Activated B cell treated with CpG ODN at 0.5 μM for 24 hours (primary cell): ENCODE measurements around the gene CYSTM1. TPM values are rescaled to one million over a fixed set of nuclear protein-coding genes. Genes with fewer than 3 reads are reported as not detected.

Source experiments
- ATAC-seq: fragments of 200-7000 bp; cut with Tn5 transposase; one replicate; pipeline ENCODE4 v1.10.0; 2021; ENCODE audit warnings: low read depth, mild to moderate bottlenecking, moderate library complexity
- CTCF ChIA-PET: fragments of 350-600 bp; sonication (Branson Sonifier 250); formaldehyde crosslinking; loops from one replicate; lab custom pipeline; 2021; ENCODE audit warnings: antibody characterized with exemption; lab: Charles Lee
- POLR2A ChIA-PET: fragments of 350-600 bp; sonication (Branson Sonifier 250); formaldehyde crosslinking; loops from one replicate; lab custom pipeline; 2021; ENCODE audit warnings: antibody characterized with exemption; lab: Charles Lee
- DNase-seq: peaks from one replicate; pipeline ENCODE4 v3.0.0; 2022
- H3K27ac Mint-ChIP-seq: one replicate; pipeline ENCODE4 v1.8.0; 2020; ENCODE audit warnings: mixed read lengths
- H3K27me3 Mint-ChIP-seq: one replicate; pipeline ENCODE4 v1.8.0; 2021; ENCODE audit warnings: mixed read lengths
- H3K36me3 Mint-ChIP-seq: one replicate; pipeline ENCODE4 v1.8.0; 2021; ENCODE audit warnings: low read depth, mixed read lengths
- H3K4me1 Mint-ChIP-seq: one replicate; pipeline ENCODE4 v1.8.0; 2021; ENCODE audit warnings: mixed read lengths
- H3K4me3 Mint-ChIP-seq: one replicate; pipeline ENCODE4 v1.8.0; 2020; ENCODE audit warnings: mild to moderate bottlenecking, mixed read lengths
- H3K9me3 Mint-ChIP-seq: one replicate; pipeline ENCODE4 v1.8.0; 2020; ENCODE audit warnings: mixed read lengths
- CTCF ChIP-seq: fragments of 200-600 bp; IDR thresholded peaks from one replicate; pipeline ENCODE4 v1.8.0; 2022; ENCODE audit warnings: antibody characterized with exemption, mild to moderate bottlenecking
- intact Hi-C: fragments of 100-400 bp; cut with micrococcal nuclease; formaldehyde crosslinking; loops from one replicate; pipeline ENCODE4 v1.15.1; 2024
- total RNA-seq: library from RNA; stranded (reverse); gene quantifications from 2 replicates; pipeline ENCODE4 v1.2.3, GENCODE V29; 2022

CYSTM1 gene
- total RNA-seq, 1 donor from 2014 or later = 20.1 TPM

- intact Hi-C loops = no loop called here
- Mint-ChIP-seq H3K9me3 (no peaks in the 10 kb centered on the region), H3K4me3 (no peak overlapping the region), H3K27ac (no peak overlapping the region), H3K4me1 (peaks cover 8% of the 10 kb centered on the region), H3K36me3 (peaks cover 27% of the 10 kb centered on the region), H3K27me3 (no peaks in the 10 kb centered on the region)
- DNase-seq (no peak), ATAC-seq (no peak)
- ChIA-PET CTCF (interaction anchor here (0.7 to 5.2 kb wide), 4 partner anchors 12 to 95 kb away, joined by 3 to 19 read pairs (median 3); no protein-coding TSS in a partner anchor), POLR2A (no interaction called here)
- no peak for TF ChIP-seq CTCF
These were observed 81.7 kb downstream of the CYSTM1 start for GRCh38 chr5:140256726-140257125.

GRCh38 chr5:140258016-140258415, 83.0 kb downstream of the CYSTM1 start:
- Mint-ChIP-seq H3K27me3 (no peaks in the 10 kb centered on the region), H3K4me1 (no peaks in the 10 kb centered on the region), H3K9me3 (no peaks in the 10 kb centered on the region), H3K4me3 (no peak overlapping the region), H3K36me3 (peaks cover 34% of the 10 kb centered on the region), H3K27ac (no peak overlapping the region)
- ATAC-seq (no peak), DNase-seq (no peak)
- no peak for TF ChIP-seq CTCF
- CTCF ChIA-PET = interaction anchor here (0.5 to 5.2 kb wide), 3 partner anchors 14 to 184 kb away, joined by 3 to 19 read pairs (median 4); no protein-coding TSS in a partner anchor
- POLR2A ChIA-PET = interaction anchor here (0.6 kb wide), 1 partner anchor 47 kb away, joined by 3 read pairs; no protein-coding TSS in a partner anchor
- intact Hi-C loops = no loop called here

- intact Hi-C loops = no loop called here
These were observed 83.9 kb downstream of the CYSTM1 start for GRCh38 chr5:140258873-140259272.

GRCh38 chr5:140259500-140259899, 84.5 kb downstream of the CYSTM1 start:
- DNase-seq (no peak), ATAC-seq (no peak)
- Mint-ChIP-seq H3K4me3 (no peak overlapping the region), H3K27ac (no peak overlapping the region), H3K36me3 (peaks cover 35% of the 10 kb centered on the region), H3K4me1 (no peaks in the 10 kb centered on the region), H3K9me3 (no peaks in the 10 kb centered on the region), H3K27me3 (no peaks in the 10 kb centered on the region)
- intact Hi-C loops = no loop called here
- ChIA-PET CTCF (no interaction called here), POLR2A (no interaction called here)
- TF ChIP-seq CTCF = no peak

More at GRCh38 chr5:140258873-140259272, 83.9 kb downstream of the CYSTM1 start:
- Mint-ChIP-seq H3K27ac (no peak overlapping the region), H3K36me3 (peaks cover 35% of the 10 kb centered on the region), H3K9me3 (no peaks in the 10 kb centered on the region), H3K4me1 (no peaks in the 10 kb centered on the region), H3K27me3 (no peaks in the 10 kb centered on the region), H3K4me3 (no peak overlapping the region)
- ATAC-seq (no peak), DNase-seq (no peak)
- ChIA-PET POLR2A (no interaction called here), CTCF (interaction anchor here (1.4 to 5.2 kb wide), 2 partner anchors 14 to 19 kb away, joined by 4 to 19 read pairs; no protein-coding TSS in a partner anchor)
- TF ChIP-seq CTCF = no peak

- DNase-seq (no peak), ATAC-seq (no peak)
- Mint-ChIP-seq H3K4me1 (no peaks in the 10 kb centered on the region), H3K27me3 (no peaks in the 10 kb centered on the region), H3K36me3 (peaks cover 36% of the 10 kb centered on the region), H3K4me3 (no peak overlapping the region), H3K9me3 (no peaks in the 10 kb centered on the region), H3K27ac (no peak overlapping the region)
- no peak for TF ChIP-seq CTCF
- ChIA-PET POLR2A (interaction anchor here (0.6 kb wide), 1 partner anchor 16 kb away, joined by 8 read pairs; no protein-coding TSS in a partner anchor), CTCF (interaction anchor here (1.9 kb wide), 1 partner anchor 86 kb away, joined by 4 read pairs; the partner anchor contains the start of gene HBEGF)
- intact Hi-C loops = no loop called here
These were observed 85.2 kb downstream of the CYSTM1 start for GRCh38 chr5:140260089-140260656.
